HL-60/S4 treated with phorbol 12-myristate 13-acetate at 8.2 ng/mL for 4 days and 3 days (cell line): ENCODE data around the gene IDS.
"Not testable (repeated sequence)": the region's sequence is repeated elsewhere in the genome, so short reads cannot be mapped to it uniquely, and the experiment has no call there.

Source experiments
- in situ Hi-C: fragments of 300-500 bp; cut with MboI; formaldehyde crosslinking; loops from 2 replicates; pipeline ENCODE4 v1.15.0; 2022; ENCODE audit warnings: low sequenced_read_pairs

Gene IDS

DNA sequence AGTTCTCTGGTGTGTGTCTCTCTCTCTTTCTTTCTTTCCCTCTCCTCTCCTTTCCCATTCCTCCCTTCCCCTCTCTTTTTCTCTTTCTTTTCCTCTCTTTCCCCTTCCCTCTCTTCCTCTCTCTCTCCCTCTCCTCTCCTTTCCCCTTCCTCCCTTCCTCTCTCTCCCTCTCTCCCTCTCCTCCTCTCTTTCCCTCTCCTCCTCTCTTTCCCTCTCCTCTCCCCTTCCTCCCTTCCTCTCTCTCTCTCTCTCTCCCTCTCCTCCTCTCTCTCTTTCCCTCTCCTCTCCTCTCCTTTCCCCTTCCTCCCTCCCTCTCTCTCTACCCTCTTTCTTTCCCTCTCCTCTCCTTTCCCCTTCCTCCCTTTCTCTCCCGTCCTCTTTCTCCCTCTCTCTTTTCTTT is 23.3 kb upstream of the IDS start:
- in situ Hi-C loops = no loop called here

DNA sequence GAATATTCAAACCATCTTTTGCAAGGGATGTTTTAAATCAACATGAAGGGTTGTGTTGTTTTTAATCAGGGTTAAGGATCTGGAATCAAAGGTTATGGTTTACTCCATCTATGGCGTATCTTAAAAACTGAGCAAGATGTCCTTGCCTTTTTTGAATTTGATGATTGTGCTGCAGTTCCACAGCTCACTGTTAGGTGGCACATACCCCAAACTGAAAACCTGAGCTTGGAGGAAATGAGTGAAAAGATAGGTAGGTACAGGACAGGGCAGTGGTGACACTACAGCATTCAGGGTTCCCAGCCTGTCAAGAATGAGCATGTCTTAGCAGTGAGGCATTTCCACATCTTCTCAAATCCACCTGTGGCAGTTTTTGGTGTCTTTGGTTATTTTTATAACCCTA is 22.6 kb upstream of the IDS start:
- in situ Hi-C loops = no loop called here

DNA sequence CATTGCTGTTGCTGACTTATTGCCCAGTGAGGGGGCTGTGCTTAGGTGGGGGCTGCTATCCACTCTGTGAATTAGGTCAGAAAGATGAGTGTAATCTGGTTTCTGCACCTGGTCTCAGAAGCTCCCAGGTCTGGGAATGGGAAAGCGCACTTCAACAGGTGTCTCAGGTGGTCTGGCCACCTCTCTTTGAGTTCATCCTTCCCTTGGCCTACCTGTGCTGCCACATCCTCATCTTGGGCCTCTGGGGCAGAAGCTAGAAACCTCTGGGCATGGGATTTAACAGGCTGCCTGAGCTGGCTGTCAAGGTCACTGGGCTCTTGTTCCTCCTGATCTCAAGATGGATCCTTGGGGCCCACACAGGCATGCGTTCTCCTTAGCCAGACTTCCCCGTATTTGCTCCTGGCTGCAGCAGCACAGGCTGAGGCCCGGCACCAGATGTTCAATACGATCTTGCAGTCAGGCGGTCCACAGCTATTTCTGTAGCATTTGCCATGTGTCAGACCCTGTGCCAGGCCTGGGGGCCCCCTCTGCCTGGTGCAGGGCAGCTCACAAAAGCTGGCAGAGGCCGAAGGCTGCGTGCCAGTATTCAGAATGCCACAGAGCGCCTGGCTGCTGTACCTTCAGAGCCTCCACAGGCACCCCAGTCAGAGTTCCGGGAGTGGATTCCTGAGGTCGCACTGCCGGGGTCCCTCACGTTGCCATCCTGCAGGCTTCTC is 21.4 kb upstream of the IDS start:
- in situ Hi-C loops = not testable (repeated sequence)

DNA sequence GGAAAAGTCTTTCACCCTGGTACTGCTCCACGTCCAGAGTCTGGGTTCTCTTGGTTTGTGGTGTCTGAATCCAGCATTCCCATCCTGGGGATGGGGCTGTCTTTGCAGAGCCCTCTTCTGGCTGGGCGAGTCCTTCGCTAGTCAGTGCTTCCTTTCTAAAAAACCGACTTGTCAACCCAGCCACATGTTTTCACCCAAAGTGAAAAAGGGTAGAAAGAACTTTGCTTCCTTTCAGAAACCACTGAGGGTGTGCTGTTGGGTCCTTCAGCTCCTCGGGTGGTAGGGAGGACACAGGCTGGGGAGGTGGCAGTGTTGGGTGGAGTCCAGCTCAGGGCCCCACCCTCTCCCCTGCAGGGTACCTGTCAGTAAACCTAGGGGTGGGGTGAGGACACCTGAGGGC is 20.8 kb upstream of the IDS start:
- in situ Hi-C loops = not testable (repeated sequence)

GRCh38 chrX:149525389-149525788 is 20.3 kb upstream of the IDS start:
- in situ Hi-C loops = not testable (repeated sequence)

DNA sequence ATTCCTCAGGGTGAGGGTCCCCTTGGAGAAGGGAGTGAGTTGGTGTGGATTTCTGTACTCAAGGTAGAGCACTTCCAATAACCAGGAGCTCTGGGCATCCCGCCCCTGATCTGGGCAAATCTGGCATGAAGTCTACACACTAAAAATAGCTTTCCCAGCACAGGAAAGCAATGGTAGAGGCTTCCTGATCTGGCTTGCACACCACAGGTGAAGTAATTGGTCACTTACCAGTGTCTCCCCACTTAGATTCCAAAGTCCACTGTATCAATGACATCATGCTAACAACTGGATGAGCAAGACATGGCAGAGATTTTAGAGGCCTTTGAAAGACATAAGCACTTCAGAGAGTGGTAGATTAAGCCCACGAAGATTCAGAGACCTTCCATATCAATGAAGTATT is 17.8 kb upstream of the IDS start:
- in situ Hi-C loops = no loop called here

- in situ Hi-C loops = no loop called here
These were observed 16.3 kb upstream of the IDS start for GRCh38 chrX:149521438-149521837.

- in situ Hi-C loops = not testable (repeated sequence)
These were observed 15.7 kb upstream of the IDS start for GRCh38 chrX:149520636-149521277.

DNA sequence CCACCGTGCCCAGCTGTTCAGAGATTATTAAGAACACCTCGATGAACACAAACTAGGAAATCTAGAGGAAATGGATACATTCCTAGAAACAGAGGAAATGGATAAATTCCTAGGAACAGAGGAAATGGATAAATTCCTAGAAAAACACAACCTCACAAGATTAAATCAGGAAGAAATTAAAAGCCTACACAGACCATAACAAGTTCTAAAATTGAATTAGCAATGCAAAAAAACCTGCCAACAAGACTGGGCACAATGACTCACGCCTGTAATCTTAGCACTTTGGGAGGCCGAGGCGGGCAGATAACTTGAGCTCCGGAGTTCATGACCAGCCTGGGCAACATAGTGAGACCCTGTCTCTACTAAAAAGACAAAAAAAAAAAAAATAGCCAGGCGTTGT is 13.1 kb upstream of the IDS start:
- in situ Hi-C loops = no loop called here

GRCh38 chrX:149517308-149517707 is 12.2 kb upstream of the IDS start:
- in situ Hi-C loops = no loop called here

GRCh38 chrX:149516604-149517003 is 11.5 kb upstream of the IDS start:
- in situ Hi-C loops = no loop called here

DNA sequence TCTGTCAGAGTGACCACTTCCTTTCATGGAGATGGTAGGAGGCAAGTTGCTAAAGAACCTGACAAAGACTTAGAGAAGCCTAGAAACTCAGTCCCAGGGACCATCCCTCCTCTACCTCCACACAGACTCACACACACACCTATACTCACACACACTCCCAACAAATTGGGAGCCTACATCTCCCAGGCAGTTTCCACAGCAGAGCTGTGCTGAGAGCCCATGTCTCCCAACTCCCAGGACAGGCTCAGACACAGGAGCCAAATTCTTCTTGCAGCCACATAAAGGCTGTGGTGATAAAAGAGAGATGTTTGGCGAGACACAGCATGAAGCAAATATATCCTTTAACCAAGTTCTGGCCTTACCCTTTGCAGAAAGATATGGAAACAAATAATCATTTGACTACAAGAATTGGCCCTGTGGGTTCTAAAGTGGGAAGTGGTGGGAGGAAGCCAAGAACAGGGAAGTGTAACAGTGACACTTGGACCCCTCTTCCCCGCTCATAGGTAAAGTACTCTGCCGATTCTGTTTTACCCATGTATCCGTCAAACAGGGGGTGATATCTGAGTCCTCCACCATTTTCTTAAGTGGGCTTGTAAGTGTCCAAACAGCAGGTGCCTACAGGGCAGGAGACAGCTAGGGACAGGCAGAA is 11.0 kb upstream of the IDS start:
- in situ Hi-C loops = no loop called here

- in situ Hi-C loops = no loop called here
These were observed 8.8 kb upstream of the IDS start for GRCh38 chrX:149513825-149514428.

- in situ Hi-C loops = no loop called here
These were observed 7.2 kb upstream of the IDS start for GRCh38 chrX:149512225-149512885.

- in situ Hi-C loops = no loop called here
These were observed 6.0 kb upstream of the IDS start for GRCh38 chrX:149511081-149511480.

- in situ Hi-C loops = no loop called here
These were observed 5.3 kb upstream of the IDS start for GRCh38 chrX:149510386-149510785.

DNA sequence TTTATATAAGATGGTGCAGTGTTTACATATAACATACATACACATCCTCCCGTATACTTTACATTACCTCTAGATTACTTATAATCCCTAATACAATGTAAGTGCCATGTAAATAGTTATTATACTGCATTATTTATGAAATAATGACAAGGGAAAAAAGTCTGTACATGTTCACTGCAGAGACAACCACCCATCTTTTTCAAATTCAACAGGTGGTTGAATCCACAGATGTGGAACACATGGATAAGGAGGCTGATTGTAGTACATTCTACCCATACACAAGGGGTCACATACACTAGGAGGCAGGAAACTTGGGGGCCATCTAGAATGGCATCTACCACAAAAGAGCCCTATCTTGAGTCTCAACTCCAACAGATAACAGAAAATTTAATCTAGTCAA is 3.4 kb upstream of the IDS start:
- in situ Hi-C loops = no loop called here

DNA sequence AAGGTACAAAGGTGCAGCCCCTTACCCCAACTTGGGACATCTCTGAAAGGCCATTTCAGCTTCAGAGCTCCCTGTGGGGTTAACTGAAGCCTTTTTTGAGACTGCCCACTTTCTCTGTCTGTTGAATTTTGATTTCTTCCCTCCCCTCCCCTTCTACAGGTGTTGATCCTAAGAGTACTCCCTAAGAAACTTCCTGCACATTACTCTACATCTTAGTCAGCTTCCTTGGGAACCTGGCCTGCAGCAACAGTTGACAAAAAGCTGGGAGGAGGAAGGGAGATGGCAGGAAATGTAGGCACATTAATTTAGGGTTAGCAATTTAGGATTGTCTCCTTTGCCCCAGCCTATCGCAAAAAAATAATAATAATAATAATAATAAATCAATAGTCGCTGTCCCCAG is 1.2 kb upstream of the IDS start:
- in situ Hi-C loops = no loop called here

DNA sequence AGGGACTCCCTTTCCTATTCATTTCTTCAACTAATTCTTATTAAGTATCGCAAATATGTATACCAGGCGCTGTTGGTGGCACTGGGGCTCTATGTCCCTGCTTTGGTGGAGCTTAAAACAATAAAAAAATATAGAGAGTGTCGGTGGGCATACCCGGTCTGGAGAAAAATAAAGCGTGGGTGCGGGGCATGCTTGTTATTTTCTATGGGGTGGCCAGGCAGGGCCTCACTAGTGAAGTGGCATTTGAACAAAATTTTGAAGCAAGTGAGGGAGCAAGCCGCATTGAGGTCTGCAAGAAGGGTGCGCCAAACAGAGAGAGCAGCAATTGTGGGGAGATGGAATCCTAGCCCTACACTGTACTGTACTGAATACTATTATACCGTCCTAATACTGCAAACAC is 565 bp upstream of the IDS start:
- in situ Hi-C loops = no loop called here

GRCh38 chrX:149504226-149504914 is 736 bp downstream of the IDS start:
- in situ Hi-C loops = no loop called here

DNA sequence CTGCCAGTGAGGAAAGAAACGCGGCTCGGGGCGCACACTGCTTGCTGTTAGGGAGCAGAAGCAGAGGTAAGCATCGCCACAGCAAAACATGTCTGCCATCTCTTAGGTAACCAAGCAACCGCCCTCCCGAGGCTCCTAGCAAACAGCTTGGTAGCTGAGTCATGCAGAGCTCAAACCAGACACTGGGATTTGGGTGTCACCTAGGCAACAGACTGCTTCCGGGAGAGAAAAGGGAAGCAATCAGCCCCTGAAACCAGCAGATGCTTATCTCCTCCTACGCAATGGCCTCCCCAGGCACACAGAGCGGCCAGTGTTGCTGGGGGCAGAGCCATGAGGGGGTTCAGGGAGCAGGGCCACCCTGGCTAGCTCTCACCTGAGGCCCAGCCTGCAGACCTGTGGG is 1.7 kb downstream of the IDS start:
- in situ Hi-C loops = not testable (repeated sequence)
